T-helper 2 cell treated with Interferon-gamma antibody and Interleukin-4, amounts not matched to agents 100 ng/mL and 5 ng/mL, for 36 hours (primary cell): ENCODE results near the gene LONP2. TPM values are rescaled to one million over a fixed set of nuclear protein-coding genes. Genes with fewer than 3 reads are reported as not detected.
"Not testable (repeated sequence)": the region's sequence is repeated elsewhere in the genome, so short reads cannot be mapped to it uniquely, and the experiment has no call there.

Experiments used
- intact Hi-C: fragments of 100-400 bp; cut with micrococcal nuclease; formaldehyde crosslinking; loops from one replicate; pipeline ENCODE4 v1.15.1; 2023
- total RNA-seq: library from RNA; stranded (reverse); gene quantifications from 2 replicates; pipeline ENCODE4 v1.2.3, GENCODE V29; 2022

LONP2 gene
- total RNA-seq, 1 donor from 2014 or later: 53.4 TPM

DNA sequence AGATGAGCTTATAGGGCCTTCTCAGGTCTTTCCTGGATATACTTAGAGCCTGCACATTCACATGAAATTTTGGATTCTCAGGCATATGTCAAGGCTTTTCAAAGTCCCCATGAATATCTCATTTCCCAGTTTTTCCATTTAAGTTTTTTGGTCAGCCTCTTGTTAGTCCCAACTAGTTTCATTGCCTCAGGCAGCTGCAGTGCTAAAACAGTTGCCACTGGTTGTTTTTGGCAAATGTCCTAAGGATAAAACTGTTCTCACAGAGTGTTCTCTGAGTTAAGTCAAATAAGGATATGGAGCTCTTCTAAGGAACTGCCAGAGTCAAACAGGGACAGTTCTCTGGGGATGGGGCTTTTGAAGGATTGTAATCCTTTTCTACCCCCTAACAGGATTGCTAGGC, 43.1 kb downstream of the LONP2 start:
- intact Hi-C loops: no loop called here

DNA sequence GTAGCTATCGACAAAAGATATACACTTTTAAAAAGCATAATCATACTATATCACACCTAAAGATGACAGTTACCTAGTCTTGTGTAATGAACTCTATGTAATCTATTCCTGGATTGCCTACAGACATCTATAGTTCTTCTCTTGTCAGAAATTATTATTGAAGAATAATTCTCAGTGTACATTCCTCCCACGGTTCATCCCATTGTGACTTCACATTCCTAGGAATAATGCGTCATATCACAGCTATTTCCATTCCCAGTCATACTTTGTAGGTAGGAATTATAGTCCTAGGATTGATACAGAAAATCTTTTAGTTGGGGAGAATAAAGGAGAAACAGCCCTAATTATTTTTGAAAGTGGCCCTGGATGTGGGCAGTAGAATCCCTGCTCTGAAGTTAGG, 47.2 kb downstream of the LONP2 start:
- intact Hi-C loops: no loop called here

DNA sequence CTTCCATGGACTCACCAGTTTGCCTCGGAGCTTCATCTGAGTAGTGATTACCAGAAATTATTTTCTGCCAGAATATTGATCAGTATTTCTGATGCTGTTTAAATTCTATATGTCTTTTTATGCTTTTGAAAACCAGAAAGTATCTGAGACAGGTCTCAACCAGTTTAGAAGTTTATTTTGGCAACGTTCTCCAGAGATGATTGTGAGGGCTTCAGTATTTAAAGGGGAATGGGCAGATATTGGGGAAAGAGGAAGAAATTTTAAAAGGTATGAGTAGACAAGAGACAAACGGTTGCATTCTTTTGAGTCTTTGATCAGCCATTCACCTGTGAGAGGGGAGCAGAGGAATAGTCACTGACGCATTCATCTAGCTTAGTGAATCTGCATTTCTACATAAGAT, 47.7 kb downstream of the LONP2 start:
- intact Hi-C loops: no loop called here

DNA sequence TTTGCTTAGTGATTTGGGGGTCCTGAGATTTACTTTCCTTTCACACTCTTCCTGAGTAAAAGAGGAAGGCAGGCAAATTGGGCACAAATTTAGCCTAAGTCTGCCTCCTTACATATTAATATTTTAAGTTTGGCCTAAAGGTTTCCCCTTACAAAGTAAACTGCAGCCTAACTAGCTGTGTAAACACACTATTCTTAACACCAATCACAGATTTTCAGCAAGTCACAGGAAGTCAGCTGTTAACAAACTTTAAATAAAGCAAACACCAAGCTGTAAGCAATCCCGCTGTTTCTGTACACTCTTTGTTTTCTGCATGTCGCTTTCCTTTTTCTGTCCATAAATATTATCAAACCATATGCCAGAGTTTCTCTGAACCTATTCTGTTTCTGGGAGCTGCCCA, 48.4 kb downstream of the LONP2 start:
- intact Hi-C loops: no loop called here

DNA sequence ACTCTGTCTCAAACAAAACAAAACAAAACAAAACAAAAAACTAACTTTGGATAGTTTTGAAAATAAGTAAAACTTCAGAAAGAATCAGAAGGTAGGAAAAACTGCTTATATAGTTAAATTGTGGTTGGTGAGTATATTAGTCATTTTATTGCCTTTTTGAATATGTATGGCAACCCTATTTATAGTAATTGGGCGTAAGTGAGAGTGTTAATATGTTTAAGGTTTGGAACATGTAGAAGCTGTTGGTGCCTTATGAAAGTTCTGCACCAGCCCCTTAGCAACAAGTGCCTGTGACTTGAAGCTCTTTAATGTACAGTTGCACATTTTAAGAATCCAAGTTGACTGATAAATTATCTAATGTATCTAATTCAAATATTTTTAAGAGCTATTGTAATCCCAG, 50.6 kb downstream of the LONP2 start:
- intact Hi-C loops: no loop called here

DNA sequence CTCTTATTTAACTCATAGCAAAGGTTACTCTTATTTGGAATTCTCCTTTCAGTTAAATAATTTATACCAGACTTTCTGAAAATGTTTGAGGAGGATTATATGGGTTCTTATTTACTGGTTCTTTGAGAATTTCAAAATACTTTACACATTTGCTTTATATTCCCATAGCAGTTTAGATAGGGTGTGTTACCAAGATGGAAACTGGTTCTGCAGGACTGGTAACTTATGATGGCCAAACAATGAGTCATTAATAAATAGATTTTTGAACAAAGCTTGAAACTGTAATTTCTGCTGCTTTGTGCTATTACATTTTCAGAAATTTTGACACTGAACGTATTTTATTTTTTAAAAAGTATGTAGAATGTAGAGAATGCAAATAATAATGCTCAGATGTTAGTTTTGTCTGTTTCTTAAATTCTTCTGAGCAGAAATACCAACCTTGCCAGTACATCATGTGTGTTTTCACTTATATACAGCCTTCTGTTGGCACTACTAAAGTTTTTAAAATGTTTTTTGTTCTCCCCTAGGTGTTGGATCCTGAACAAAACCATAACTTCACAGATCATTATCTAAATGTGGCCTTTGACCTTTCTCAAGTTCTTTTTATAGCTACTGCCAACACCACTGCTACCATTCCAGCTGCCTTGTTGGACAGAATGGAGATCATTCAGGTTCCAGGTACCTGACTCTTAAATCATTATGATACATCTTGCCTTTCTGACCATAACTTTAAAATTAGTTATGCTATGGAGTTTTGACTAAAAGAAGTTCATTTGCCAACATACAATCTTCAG, 51.6 kb downstream of the LONP2 start:
- intact Hi-C loops: no loop called here

DNA sequence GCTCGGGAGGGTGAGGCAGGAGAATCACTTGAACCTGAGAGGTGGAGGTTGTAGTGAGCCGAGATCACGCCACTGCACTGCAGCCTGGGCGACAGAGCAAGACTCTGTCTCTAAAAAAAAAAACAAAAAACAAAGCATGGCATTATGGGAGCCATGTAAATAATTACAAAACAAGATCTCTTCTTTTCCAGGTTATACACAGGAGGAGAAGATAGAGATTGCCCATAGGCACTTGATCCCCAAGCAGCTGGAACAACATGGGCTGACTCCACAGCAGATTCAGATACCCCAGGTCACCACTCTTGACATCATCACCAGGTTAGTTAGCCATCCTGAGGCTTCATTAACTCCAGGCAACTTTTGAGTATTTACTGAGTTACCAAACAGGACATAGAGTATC, 55.4 kb downstream of the LONP2 start:
- intact Hi-C loops: no loop called here

DNA sequence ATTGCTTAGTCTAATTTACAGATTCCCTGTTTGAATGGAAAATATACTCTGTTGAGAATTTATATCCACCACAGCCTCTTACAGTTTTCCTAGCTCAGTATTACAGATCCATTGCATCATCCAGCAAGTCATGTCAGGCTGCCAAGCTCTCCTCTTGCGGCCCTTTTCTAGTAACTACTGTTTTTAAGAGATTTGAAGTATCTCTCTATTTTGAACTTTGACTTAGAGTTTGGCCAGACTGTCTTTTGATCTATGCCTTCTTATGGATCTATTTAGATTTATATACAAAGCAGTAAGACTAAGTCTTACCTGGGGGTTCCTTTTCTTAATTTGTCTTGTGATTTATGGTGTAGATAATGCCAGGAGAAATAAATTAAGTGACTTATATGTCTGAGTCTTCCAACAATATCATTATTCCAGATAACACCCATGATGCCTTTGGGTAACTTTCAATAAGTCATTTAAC, 56.3 kb downstream of the LONP2 start:
- intact Hi-C loops: no loop called here

DNA sequence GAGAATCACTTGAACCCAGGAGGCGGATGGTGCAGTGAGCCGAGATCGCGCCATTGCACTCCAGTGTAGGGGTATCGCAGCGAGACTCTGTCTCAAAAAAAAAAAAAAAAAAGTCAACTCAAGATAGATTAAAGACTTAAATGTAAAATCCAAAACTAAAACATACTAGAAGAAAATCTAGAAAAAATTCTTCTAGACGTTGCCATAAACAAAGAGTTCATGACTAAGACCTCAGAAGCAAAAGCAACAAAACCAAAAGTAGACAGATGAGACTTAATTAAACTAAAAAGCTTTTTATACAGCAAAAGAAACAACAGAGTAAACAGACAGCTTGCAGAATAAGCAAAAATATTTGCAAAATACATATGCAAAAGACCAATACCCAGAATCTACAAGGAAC, 64.4 kb downstream of the LONP2 start:
- intact Hi-C loops: no loop called here

DNA sequence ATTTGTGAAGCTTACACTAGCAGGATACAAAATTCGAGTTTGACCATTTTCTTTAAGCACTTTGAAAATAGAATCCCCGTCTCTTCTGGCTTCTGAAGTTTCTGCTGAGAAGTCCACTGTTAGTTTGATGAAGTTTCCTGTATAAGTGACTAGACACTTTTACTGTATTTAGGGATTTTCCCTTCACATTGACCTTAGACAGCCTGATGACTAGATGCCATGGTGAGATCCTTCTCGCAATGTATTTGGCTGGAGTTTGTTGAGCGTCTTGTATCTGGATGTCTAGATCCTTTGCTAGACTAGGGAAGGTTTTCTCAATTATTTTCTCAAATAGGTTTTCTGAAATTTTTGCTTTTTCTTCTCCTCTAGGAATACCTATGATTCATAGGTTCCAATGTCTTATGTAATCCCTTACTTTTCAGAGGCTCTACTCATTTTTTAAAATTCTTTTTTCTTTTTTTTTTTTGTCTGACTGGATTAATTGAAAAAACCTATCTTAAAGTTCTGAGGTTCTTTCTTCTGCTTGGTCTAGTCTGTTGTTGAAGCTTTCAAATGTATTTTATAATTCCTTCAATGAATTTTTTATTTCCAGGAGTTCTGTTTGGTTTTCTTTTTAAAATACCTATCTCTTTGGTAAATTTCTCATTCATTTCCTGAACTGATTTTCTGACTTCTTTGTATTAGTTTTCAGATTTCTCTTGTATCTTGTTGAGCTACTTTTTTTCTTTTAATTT, 67.0 kb downstream of the LONP2 start:
- intact Hi-C loops: no loop called here

DNA sequence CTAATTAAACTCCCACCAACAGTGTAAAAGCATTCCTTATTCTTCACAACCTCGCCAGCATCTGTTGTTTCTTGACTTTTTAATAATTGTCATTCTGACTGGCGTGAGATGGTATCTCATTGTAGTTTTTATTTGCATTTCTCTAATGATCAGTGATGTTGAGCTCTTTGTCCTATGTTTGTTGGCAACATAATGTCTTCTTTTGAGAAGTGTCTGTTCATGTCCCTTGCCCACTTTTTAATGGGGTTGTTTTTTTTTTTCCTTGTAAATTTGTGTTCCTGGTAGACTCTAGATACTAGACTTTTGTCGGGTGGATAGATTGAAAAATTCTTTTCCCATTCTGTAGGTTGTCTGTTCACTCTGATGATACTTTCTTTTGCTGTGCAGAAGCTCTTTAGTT, 69.8 kb downstream of the LONP2 start:
- intact Hi-C loops: not testable (repeated sequence)

DNA sequence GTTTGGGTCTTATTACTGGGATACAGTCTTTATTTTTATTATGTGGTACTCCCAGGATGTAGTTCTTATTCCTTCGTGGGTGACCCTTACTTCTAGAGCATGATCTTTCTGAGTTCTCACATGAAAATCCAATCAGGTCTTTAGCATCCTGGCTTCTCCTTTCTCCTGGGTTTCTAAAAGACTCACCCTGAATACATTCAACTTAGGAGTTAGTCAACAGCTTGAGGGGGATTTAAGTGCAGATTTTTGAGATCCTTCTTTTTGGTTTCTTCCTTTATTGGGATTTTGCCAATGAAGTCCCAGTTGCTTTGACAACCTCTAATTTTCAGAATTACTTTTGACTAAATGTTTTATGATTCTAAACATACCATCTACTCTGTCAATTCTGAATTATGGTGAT, 72.9 kb downstream of the LONP2 start:
- intact Hi-C loops: no loop called here

DNA sequence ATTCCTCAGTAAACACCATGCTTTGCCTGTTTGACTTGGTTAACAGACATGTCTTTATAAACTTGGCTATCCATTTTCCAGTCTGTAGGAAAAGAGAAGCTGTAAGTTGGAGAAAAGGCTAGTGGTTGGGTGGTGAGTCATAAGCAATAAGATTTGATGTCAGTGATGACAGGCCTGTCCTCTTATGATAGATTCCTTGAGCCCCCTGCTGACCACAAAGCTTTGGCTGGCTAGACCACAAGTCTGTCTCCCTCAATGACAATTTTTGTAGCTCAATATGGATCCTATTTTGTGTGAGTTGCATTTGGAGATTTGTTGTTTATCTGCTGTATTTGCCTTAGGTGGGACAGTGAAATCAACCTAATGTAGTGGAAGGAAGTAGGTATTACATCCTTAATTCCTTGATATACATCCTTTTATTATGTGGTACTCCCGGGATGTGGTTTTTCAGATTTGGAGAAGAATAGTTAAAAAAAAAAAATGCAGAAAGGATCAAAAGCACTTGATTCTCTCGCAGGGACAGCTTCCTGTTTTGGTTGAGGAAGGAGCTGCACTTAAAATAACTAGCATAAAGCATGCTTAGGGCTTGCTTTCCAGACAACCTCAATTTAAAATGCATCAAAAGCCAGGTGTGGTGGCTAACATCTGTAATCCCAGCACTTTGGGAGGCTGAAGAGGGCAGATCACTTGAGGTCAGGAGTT, 73.7 kb downstream of the LONP2 start:
- intact Hi-C loops: loop anchor here (1.0 kb wide), 1 partner anchor 68 kb away; the partner anchor contains the start of gene SIAH1

DNA sequence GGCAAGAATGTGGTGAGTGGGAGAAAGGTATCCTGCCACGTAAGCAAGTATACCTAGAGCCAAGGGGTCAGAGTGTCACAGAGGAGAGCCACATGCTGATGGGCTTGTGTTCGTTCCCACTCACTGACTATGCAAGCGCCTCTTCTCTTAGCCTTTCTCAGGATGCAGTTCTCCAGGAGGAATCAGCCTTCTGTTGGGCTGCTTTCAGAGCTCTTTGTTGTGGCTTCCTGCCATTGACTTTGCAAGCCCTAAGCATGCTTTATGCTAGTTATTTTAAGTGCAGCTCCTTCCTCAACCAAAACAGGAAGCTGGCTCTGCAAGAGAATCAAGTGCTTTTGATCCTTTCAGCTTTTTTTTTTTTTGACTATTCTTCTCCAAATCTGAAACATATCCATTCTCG, 74.5 kb downstream of the LONP2 start:
- intact Hi-C loops: loop anchor here (1.0 kb wide), 1 partner anchor 67 kb away; the partner anchor contains the start of gene SIAH1

DNA sequence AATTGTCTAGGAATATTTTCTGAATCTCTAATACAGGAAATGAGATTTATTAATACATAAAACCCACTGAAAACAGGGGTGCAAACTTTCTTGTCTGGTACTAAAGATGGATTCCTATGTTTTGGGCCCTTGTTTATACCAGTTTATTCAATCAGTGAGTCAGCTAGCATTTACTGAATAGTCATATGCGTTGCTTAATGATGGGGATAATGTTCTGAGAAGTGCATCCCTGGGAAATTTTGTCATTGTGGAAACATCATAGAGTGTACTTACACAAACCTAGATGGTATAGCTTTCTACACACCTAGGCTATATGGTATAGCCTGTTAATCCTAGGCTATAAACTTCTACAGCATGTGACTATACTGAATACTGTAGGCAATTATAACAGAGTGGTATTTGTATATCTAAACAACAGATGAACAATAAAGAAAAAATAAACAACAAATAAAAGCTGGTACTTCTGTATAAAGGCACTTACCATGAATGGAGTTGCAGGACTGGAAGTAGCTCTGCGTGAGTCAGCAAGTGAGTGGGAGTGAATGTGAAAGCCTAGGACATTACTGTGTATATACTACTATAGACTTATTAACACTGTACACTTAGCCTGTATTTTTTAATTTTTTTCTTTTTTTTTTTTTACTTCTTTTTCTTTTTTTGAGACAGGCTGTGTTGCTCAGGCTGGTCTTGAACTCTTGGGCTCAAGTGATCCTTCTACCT, 77.4 kb downstream of the LONP2 start:
- intact Hi-C loops: no loop called here

DNA sequence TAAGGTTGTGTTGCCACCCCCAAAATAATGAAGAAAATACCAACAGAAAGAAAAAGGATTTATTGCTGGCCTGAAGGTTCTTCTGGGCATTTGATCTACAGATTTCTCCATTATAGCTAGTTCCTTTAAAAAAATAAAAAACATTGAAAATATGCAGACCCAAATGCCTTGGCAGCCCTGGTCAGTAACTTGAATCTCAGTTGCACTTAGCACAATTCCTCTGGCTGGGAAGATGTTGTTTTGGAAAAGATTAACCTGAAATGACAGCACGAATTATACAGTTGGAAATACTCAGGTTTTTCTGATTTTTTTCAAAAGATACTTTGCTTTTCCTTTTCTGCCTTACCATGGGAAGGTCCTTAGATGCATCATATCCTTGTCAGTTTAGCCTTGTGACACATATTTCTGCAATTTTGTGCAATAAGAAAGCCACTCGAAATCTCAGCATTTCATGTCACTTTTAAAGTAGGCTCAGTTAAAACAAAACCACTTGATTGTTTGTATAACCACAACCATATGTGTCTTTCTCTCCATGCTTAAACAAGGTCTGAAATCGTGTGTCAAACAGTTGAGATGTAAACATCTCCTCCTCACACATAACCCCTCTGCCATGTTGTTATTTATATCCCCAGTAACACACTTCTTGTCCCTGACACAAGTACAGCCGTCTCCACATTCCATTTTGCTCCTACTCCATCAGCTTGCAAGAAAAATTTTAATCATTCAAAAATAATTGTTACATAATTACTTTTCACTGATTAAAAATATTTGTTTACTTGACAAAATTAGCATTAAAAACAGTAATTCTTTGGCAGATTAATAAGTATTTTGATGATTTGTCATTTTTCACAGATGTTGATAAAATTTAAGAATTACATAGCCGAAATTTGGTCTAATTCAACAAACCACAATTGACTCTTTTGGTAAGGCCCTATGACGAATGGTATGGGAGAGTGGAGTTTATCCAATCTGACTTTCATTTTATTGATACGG, 80.0 kb downstream of the LONP2 start:
- intact Hi-C loops: no loop called here

DNA sequence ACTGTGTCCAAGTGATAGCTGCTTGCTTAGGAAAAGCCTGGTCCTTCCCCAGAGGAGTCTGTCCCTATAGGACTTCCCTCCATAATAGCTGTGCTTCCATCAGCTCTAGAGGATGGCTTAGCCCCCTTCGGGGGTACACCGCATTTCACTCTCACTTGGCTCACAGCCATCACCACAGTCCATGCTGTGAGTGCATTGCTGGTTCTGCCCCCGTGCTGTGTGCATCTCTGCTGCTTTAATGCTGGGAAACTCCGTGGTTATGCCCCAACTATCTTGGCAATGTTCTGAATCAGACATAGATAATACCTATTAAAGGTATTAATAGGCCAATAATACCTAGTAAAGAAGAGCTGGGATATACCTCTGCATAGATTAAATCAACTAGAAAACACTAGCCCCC, 82.8 kb downstream of the LONP2 start:
- intact Hi-C loops: no loop called here

DNA sequence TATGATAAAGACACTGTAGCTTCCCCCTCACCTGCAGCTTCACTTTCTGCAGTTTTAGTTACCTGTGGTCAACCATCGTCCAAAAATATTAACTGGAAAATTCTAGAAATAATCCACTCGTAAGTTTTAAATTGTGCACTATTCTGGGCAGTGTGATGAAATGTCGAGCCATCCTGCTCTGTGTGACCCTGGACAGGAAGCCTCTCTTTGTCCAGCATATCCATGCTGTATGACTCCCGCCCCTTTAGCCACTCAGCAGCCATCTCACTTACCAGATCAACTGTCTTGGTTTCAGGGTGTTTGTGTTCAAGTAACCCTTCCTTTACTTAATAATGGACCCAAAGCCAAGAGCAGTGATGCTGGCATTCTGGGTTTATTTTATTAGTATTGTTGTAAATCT, 85.0 kb downstream of the LONP2 start:
- intact Hi-C loops: no loop called here

DNA sequence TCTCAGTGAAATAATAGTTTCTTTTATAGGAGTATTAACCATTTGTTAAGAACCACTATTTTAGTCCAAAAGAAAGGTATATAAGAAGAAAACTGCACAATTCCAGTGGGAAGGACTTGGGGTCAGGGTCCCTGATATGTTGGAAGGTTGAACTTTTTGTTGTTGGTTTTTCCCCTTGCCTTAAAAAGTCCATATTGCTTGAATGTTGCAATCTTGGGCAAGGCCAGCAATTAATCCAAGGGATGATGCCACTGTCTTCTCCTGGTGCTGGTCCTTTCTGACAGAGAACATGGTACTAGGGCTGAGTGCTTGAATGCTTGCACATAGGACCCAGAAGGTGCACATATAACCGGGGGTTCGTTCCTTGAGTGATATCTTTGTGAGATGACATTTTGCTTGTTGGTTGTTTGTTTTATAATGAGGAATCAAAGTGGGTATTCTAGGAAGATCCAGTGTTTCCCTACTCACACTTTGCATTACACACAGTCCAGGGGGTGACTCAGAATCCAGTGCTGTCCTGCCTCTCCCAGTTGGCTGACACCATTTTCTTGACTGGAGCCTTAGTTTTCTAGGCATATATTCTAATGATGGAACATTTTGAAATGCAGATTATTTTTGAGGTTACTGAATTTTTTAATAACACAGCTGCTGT, 86.2 kb downstream of the LONP2 start:
- intact Hi-C loops: no loop called here

DNA sequence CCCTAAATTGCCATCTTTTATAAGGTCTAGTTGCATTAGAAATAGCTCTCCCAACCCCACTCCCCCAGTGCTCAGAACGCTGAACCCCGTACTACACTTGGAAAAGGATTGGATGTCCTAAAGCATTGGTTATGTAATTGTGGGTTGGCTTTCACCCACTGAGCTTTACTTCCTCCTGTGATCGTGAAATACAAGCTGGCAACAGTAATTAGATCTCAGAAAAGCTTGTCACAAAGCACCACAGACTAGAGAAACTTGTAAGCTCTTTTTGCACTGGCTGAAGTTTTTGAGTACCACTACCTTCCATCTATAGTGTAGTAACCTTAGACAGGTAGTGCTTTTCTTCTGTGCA, 86.7 kb downstream of the LONP2 start:
- intact Hi-C loops: no loop called here
